PC-9 (cell line): ENCODE results near the gene NKAIN2.

ENCODE experiments used
- EZH2 ChIP-seq: fragments of 200-600 bp; sonication (generic); IDR thresholded peaks from 2 replicates; pipeline ENCODE4 v1.8.0; 2017; ENCODE audit warnings: antibody characterized with exemption, low read depth
- TF ChIP-seq, protein P1 (sequence below): fragments of 200-600 bp; sonication (generic); conservative IDR thresholded peaks from 2 replicates; pipeline ENCODE4 v1.6.1; 2017; ENCODE audit warnings: mixed run types, antibody characterized with exemption, mild to moderate bottlenecking, moderate library complexity

DNA sequence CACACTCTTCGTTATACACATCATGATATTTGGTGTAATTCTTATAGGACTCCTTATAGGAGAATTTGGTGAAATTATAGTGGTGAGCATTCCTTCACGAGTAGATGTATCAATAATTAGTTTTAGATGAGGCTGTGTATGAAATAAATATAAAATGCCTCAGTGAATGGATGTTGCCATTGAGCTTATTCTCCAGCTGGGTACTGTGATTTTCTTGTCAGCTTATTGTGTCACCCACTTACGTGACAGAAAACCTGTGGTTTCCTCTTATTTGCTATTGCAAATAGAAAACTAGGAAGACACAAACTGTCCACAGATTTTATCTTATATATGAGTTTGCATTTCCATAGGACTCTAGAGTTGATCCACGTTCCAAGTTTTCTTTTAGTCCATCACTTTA lies 718.7 kb downstream of the NKAIN2 start:
- TF ChIP-seq, protein P1, sequence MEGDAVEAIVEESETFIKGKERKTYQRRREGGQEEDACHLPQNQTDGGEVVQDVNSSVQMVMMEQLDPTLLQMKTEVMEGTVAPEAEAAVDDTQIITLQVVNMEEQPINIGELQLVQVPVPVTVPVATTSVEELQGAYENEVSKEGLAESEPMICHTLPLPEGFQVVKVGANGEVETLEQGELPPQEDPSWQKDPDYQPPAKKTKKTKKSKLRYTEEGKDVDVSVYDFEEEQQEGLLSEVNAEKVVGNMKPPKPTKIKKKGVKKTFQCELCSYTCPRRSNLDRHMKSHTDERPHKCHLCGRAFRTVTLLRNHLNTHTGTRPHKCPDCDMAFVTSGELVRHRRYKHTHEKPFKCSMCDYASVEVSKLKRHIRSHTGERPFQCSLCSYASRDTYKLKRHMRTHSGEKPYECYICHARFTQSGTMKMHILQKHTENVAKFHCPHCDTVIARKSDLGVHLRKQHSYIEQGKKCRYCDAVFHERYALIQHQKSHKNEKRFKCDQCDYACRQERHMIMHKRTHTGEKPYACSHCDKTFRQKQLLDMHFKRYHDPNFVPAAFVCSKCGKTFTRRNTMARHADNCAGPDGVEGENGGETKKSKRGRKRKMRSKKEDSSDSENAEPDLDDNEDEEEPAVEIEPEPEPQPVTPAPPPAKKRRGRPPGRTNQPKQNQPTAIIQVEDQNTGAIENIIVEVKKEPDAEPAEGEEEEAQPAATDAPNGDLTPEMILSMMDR = no peak
- no peak for TF ChIP-seq EZH2
